Measurements from ENCODE around the gene LEMD3.

- TF ChIP-seq CTCF (IDR thresholded peaks at IDR 0.05; ENCODE audit: control extremely low read depth in 1 of 3, insufficient read depth in 1 of 3, low read depth in 1 of 3, low read length in 3 of 3) (no peak), POLR2A (IDR thresholded peaks at IDR 0.05; ENCODE audit: control extremely low read depth in 1 of 2, low read depth in 2 of 2, low read length in 2 of 2) (no peak), EGR1 (IDR thresholded peaks at IDR 0.05; ENCODE audit: borderline replicate concordance, low read depth, low read length) (no peak), ASH2L (IDR thresholded peaks at IDR 0.05; ENCODE audit: low read length) (no peak), RFX5 (IDR thresholded peaks at IDR 0.05; ENCODE audit: borderline replicate concordance, low read depth, low read length) (no peak), USF2 (IDR thresholded peaks at IDR 0.05; ENCODE audit: low read length) (no peak), MAFK (IDR thresholded peaks at IDR 0.05; ENCODE audit: low read depth, low read length) (no peak), KDM1A (IDR thresholded peaks at IDR 0.05; ENCODE audit: borderline replicate concordance, low read length) (no peak), TAF1 (IDR thresholded peaks at IDR 0.05; ENCODE audit: low read depth, low read length) (no peak)
- TF ChIP-seq, protein P1, sequence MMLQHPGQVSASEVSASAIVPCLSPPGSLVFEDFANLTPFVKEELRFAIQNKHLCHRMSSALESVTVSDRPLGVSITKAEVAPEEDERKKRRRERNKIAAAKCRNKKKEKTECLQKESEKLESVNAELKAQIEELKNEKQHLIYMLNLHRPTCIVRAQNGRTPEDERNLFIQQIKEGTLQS (IDR thresholded peaks at IDR 0.05; ENCODE audit: insufficient read depth, low read depth, low read length) = no peak
- TF ChIP-seq, protein P2, sequence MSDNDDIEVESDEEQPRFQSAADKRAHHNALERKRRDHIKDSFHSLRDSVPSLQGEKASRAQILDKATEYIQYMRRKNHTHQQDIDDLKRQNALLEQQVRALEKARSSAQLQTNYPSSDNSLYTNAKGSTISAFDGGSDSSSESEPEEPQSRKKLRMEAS (IDR thresholded peaks at IDR 0.05) = no peak
Observed at GRCh38 chr12:65276916-65277530, 107.6 kb downstream of the LEMD3 start.

Measured in H1 (cell line).